Measurements from ENCODE around the gene FGGY.
"Not testable (repeated sequence)": the region's sequence is repeated elsewhere in the genome, so short reads cannot be mapped to it uniquely, and the experiment has no call there.

FGGY gene

GRCh38 chr1:59350521-59350920 is 53.6 kb downstream of the FGGY start:
- DNase-seq = no peak

GRCh38 chr1:59352065-59352464 is 55.2 kb downstream of the FGGY start:
- no peak for DNase-seq

- no peak for DNase-seq
Observed at GRCh38 chr1:59353453-59353852, 56.6 kb downstream of the FGGY start.

- DNase-seq = not testable (repeated sequence)
Observed at GRCh38 chr1:59354239-59354638, 57.3 kb downstream of the FGGY start.

GRCh38 chr1:59354709-59355337 is 57.9 kb downstream of the FGGY start:
- no peak for DNase-seq

- no peak for DNase-seq
Observed at GRCh38 chr1:59355361-59355760, 58.5 kb downstream of the FGGY start.

GRCh38 chr1:59356627-59357026 is 59.7 kb downstream of the FGGY start:
- no peak for DNase-seq

- no peak for DNase-seq
Observed at GRCh38 chr1:59357645-59358320, 60.9 kb downstream of the FGGY start.

- DNase-seq = no peak
Observed at GRCh38 chr1:59359325-59359724, 62.4 kb downstream of the FGGY start.

GRCh38 chr1:59360170-59360569 is 63.3 kb downstream of the FGGY start:
- no peak for DNase-seq

GRCh38 chr1:59360729-59361128 is 63.8 kb downstream of the FGGY start:
- DNase-seq = no peak

- no peak for DNase-seq
Observed at GRCh38 chr1:59361766-59362165, 64.9 kb downstream of the FGGY start.

GRCh38 chr1:59364037-59364436 is 67.1 kb downstream of the FGGY start:
- peak in 8 of 56 donors; percentile 0 to 8 (median 4) for DNase-seq

GRCh38 chr1:59366346-59366745 is 69.5 kb downstream of the FGGY start:
- no peak for DNase-seq

- DNase-seq = no peak
Observed at GRCh38 chr1:59367301-59368007, 70.6 kb downstream of the FGGY start.

GRCh38 chr1:59368008-59368670 is 71.2 kb downstream of the FGGY start:
- DNase-seq = no peak

GRCh38 chr1:59375321-59376220 is 78.7 kb downstream of the FGGY start:
- DNase-seq = no peak

GRCh38 chr1:59377350-59377904 is 80.5 kb downstream of the FGGY start:
- no peak for DNase-seq

- DNase-seq = no peak
Observed at GRCh38 chr1:59378621-59379370, 81.9 kb downstream of the FGGY start.

GRCh38 chr1:59379371-59379728 is 82.5 kb downstream of the FGGY start:
- no peak for DNase-seq

Data from amygdala (tissue), 56 donors.